ENCODE measurements around the gene RRP12. TPM values are rescaled to one million over a fixed set of nuclear protein-coding genes. Genes with fewer than 3 reads are reported as not detected.

Gene RRP12
- total RNA-seq, 1 donor from 2014 or later: 6.1 TPM

DNA sequence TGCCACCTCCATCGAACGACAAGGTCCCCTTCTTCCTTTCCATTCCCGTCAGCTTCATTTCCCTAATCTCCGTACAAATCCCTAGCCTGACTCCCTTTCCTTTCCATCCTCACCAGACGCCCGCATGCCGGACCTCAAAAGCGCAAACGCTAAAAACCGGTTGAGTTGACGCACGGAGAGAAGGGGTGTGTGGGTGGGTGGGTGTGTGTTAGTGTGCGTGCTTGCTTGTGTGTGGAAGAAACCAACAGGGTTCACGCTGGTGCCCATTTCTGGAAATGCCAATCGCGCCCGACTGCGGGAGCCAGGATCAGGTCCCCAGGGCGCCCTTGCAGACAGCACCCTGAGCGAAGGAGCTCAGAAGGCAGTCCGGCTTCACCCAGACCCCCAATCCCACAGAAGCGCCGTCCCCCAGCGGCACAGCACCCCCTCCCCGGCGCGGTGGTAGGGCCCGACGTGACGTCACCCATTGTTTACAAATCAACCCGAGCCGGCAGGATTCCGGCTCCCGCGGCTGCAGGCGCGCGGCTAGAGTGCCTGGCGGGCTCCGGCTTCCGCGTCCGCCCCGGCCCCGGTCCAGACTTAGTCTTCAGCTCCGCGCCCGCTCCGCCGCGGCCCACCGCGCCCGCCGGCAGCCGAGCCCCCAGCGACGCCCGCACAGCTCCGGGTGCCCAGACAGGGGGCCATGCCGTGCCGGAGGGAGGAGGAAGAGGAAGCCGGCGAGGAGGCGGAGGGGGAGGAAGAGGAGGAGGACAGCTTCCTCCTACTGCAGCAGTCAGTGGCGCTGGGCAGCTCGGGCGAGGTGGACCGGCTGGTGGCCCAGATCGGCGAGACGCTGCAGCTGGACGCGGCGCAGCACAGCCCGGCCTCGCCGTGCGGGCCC is 82.1 kb downstream of the RRP12 start, which contains the start of gene FRAT1:
FRAT1 (plus strand) TSS at position 500 of the 880 bp plus-strand sequence; CDS start at position 683, 183 bp downstream.
- peak within 1 kb of the TSS; percentile 95 for H3K4me2 ChIP-seq
- peak within 1 kb of the TSS; percentile 87 for H3K4me3 Mint-ChIP-seq
- H3K4me1 Mint-ChIP-seq: peaks cover 19% of the 10 kb centered on the region
- peak; percentile 95 for DNase-seq (ENCODE audit: low spot score)
- TF ChIP-seq EZH2phosphoT487 (IDR thresholded peaks at IDR 0.05) (no peak), EZH2 (IDR thresholded peaks at IDR 0.05) (no peak)
- TF ChIP-seq, protein P1, sequence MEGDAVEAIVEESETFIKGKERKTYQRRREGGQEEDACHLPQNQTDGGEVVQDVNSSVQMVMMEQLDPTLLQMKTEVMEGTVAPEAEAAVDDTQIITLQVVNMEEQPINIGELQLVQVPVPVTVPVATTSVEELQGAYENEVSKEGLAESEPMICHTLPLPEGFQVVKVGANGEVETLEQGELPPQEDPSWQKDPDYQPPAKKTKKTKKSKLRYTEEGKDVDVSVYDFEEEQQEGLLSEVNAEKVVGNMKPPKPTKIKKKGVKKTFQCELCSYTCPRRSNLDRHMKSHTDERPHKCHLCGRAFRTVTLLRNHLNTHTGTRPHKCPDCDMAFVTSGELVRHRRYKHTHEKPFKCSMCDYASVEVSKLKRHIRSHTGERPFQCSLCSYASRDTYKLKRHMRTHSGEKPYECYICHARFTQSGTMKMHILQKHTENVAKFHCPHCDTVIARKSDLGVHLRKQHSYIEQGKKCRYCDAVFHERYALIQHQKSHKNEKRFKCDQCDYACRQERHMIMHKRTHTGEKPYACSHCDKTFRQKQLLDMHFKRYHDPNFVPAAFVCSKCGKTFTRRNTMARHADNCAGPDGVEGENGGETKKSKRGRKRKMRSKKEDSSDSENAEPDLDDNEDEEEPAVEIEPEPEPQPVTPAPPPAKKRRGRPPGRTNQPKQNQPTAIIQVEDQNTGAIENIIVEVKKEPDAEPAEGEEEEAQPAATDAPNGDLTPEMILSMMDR (IDR thresholded peaks at IDR 0.05): no peak
- H3K27ac Mint-ChIP-seq: peak within 1 kb of the TSS; percentile 99
- peaks cover 32% of the 10 kb centered on the region for H3F3A ChIP-seq (ENCODE audit: low read depth)
- H3K27ac ChIP-seq: peak within 1 kb of the TSS; percentile 98
- H3K27me3 ChIP-seq: peaks cover 32% of the 10 kb centered on the region
- peaks cover 14% of the 10 kb centered on the region for H3K79me2 ChIP-seq (ENCODE audit: low read depth)
- H3K4me1 ChIP-seq: peaks cover 19% of the 10 kb centered on the region
- no peaks in the 10 kb centered on the region for H3K9me3 ChIP-seq (ENCODE audit: low read depth)
- no peaks in the 10 kb centered on the region for H3K9me3 Mint-ChIP-seq
- peaks cover 27% of the 10 kb centered on the region for H4K20me1 ChIP-seq (ENCODE audit: low read depth)
- H3K4me3 ChIP-seq: peak within 1 kb of the TSS; percentile 95
- no peaks in the 10 kb centered on the region for H3K36me3 Mint-ChIP-seq
- peaks cover 45% of the 10 kb centered on the region for H3K27me3 Mint-ChIP-seq (ENCODE audit: insufficient read depth, low read depth)
- H3K9ac ChIP-seq: peak within 1 kb of the TSS; percentile 98
- no peaks in the 10 kb centered on the region for H3K36me3 ChIP-seq
- H2AFZ ChIP-seq (replicated peaks): peak within 1 kb of the TSS; percentile 96

DNA sequence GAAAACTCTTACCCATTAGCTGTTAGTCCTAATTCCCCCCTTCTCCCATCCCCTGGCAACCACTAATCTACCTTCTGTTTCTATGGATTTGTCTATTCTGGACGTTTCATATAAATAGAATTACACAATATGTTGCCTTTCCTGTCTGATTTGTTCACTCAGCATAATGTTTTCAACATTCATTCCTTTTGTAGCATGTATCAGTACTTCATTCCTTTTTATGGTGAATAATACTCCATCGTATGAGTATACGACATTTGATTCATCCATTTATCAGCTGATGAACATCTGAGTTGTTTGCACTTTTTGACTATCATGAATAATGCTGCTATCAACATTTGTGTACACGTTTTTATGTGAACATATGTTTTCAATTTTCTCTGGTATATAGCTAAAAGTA is 86.5 kb downstream of the RRP12 start:
- Histone ChIP-seq H3K36me3 (no peaks in the 10 kb centered on the region), H3K27ac (no peak overlapping the region), H2AFZ (replicated peaks) (no peak overlapping the region), H3F3A (ENCODE audit: low read depth) (peaks cover 10% of the 10 kb centered on the region), H4K20me1 (ENCODE audit: low read depth) (no peaks in the 10 kb centered on the region), H3K27me3 (peaks cover under 1% of the 10 kb centered on the region), H3K79me2 (ENCODE audit: low read depth) (no peaks in the 10 kb centered on the region), H3K9ac (no peak overlapping the region), H3K9me3 (ENCODE audit: low read depth) (no peaks in the 10 kb centered on the region), H3K4me3 (no peak overlapping the region), H3K4me1 (no peaks in the 10 kb centered on the region), H3K4me2 (no peak overlapping the region)
- no peak for DNase-seq (ENCODE audit: low spot score)
- no peak overlapping the region for H3K27ac Mint-ChIP-seq
- H3K36me3 Mint-ChIP-seq: no peaks in the 10 kb centered on the region
- peaks cover 4% of the 10 kb centered on the region for H3K4me1 Mint-ChIP-seq
- H3K27me3 Mint-ChIP-seq (ENCODE audit: insufficient read depth, low read depth): peaks cover 21% of the 10 kb centered on the region
- H3K9me3 Mint-ChIP-seq: no peaks in the 10 kb centered on the region
- TF ChIP-seq, protein P1 (IDR thresholded peaks at IDR 0.05): no peak
- TF ChIP-seq EZH2phosphoT487 (IDR thresholded peaks at IDR 0.05): no peak
- TF ChIP-seq EZH2 (IDR thresholded peaks at IDR 0.05): no peak
- H3K4me3 Mint-ChIP-seq: no peak overlapping the region

DNA sequence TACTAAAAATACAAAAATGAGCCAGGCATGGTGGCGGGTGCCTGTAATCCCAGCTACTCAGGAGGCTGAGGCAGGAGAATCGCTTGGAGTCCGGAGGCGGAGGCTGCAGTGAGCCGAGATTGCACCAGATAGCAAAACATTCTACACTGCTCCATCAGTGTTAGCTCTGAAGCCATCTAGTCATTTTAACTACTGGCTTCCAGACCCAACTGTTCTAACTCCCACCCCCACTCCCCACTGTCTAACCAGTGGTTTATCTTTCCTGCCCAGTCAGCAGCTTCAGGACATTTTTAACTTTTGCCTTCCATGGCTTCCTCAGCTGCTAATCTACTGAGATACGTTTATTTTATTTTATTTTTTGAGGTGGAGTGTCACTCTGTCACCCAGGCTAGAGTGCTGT is 88.2 kb downstream of the RRP12 start:
- no peak overlapping the region for H3K9ac ChIP-seq
- no peak overlapping the region for H3K4me2 ChIP-seq
- no peaks in the 10 kb centered on the region for H3K4me1 ChIP-seq
- H3K27ac Mint-ChIP-seq: no peak overlapping the region
- no peaks in the 10 kb centered on the region for H3K27me3 ChIP-seq
- no peak overlapping the region for H3K4me3 Mint-ChIP-seq
- H4K20me1 ChIP-seq (ENCODE audit: low read depth): no peaks in the 10 kb centered on the region
- H3K79me2 ChIP-seq (ENCODE audit: low read depth): no peaks in the 10 kb centered on the region
- DNase-seq (ENCODE audit: low spot score): no peak
- H3K9me3 ChIP-seq (ENCODE audit: low read depth): no peaks in the 10 kb centered on the region
- peaks cover 14% of the 10 kb centered on the region for H3K27me3 Mint-ChIP-seq (ENCODE audit: insufficient read depth, low read depth)
- no peak for TF ChIP-seq EZH2 (IDR thresholded peaks at IDR 0.05)
- TF ChIP-seq EZH2phosphoT487 (IDR thresholded peaks at IDR 0.05): no peak
- TF ChIP-seq, protein P1 (IDR thresholded peaks at IDR 0.05): no peak
- H3F3A ChIP-seq (ENCODE audit: low read depth): peaks cover under 1% of the 10 kb centered on the region
- H2AFZ ChIP-seq (replicated peaks): no peak overlapping the region
- H3K36me3 Mint-ChIP-seq: no peaks in the 10 kb centered on the region
- no peak overlapping the region for H3K4me3 ChIP-seq
- no peak overlapping the region for H3K27ac ChIP-seq
- no peaks in the 10 kb centered on the region for H3K9me3 Mint-ChIP-seq
- H3K36me3 ChIP-seq: no peaks in the 10 kb centered on the region
- H3K4me1 Mint-ChIP-seq: no peaks in the 10 kb centered on the region

Measured in neural progenitor cell (in vitro differentiated cells).